DMS 273 treated with DMSO at 0.1 percent for 48 hours (cell line): ENCODE data around the gene ADRA2B.
"Not testable (repeated sequence)": the region's sequence is repeated elsewhere in the genome, so short reads cannot be mapped to it uniquely, and the experiment has no call there.

ENCODE experiments used
- DNase-seq: peaks from one replicate; lab custom pipeline; 2025; lab: John Stamatoyannopoulos, UW

Gene ADRA2B

DNA sequence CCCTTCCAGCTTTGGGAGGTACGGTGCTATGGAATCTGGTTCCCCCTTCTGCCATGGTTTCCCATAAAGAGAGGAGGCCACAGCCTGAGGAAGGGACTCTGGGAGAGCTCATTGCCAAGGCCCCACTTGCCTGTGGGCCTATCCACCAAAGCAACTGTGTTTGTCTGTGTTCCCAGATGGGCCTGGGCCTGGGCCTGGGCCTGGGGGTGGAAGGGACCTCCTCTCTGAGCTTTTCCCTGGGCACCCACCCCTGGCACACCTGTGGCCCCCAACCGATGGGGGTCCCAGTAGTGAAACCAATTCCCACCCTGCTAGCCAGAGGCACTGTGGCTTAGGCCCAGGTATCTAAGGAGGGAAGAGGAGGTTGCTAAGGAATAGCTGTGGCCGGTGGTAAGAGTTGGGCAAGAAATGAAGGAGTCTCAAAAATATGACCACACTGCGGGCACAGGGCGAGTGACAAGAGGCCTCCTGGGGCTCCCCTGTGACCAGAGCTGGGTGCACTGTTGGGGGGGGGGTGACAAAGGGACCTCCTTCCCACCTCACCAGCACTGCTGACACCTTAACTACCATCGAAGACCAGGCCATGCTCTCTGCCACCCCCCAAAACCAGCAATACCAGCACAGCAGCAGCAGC, 33.8 kb upstream of the ADRA2B start:
- DNase-seq = no peak

DNA sequence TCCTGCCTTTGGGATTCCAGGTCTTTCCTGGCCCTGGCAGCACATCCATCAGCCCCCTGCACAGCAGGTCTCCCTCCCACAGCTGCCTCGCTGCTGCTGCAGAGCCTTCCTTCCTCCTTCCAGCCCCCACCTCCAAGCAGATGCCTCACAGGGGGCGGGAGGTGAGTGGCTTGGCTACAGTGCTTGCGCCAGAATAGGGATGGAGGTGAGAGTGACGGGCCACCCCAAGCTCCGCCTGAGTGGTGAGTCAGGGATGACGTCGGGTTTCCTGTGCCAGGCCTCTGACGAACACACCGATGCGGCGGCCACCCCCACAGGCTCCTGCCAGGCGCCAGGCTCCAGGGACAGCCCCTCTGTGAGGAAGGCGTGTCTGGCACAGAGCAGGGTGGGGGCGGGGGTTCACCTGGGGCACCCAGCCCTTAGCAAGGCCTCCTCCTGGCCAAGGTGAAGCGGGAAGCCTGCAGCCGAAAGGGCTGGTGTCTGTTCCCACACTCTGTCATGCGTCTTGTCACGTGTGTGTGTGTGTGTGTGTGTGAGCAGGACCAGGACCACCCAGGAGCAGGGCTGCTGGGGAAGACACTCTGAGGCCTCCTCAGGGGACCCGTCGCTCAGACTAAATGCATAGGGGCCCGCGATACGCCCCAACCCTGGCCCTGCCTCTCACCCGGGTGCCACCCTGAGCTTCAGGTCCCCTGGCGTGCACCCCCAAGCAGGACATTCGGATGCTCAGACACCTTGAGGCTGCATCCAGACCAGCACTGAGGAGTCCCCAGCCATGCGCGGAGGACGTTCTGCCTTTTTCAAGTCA, 32.2 kb upstream of the ADRA2B start:
- DNase-seq = peak; percentile 89

DNA sequence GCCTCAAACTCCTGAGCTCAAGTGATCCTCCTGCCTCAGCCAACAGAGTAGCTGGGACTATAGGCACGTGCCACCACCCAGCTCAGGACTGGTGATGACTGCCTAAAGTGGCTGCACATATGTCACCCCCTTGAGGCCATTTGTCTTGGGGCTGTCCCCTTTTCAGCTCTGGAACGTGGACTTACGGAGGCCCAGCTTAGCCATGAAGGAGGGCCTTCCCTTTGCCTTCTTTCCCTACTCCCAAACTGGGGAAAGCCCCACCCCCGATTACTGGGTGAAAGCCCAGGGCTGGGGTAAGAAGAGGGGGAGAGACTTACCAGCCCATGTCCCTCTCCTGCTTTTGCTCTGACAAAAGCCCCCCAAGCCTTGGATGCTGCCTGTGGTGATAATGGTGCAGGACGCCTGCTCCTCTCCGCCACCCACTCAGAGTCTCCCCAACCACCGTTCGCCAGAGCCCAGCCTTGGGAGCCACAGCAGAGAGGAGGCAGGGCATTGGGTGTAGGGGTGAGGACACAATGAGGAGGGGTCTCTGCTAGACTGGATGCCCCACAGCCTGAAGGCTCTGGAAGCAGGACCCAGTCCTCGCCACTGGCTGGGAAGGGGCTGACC, 31.3 kb upstream of the ADRA2B start:
- DNase-seq = no peak

DNA sequence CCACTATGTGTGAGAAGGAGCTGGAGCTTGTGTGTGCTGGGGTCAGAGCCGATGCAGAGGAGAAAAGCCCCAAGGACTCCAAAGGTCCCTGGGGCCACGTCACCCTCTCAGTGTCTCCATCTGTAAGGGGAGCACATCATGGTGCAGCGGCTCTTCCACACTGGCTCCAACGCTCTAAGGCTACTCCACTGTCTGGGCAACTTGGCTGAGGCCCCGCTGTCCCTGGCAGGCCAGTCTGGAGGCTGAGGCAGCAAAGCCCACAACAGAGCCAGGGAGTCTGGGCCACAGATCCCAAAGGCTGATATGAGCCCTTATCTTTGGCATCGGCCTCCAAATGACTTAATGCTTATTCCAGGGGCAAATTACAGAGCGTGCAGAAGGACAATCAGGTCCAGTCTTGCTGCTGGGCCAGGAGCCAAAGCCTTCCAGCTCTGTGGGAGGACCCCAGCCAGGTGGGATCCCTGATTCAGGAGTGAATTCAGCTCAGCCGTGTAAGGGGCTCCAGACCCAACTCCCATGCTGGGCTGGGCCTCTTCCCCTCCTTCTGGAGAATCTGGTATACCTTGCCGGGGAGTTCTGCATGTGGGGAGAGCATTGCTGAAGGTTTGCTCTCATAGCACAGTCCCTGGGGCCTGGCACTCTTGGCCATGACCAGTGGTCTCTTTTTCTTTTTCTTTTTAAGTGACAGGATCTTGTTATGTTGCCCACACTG, 30.7 kb upstream of the ADRA2B start:
- peak; percentile 73 for DNase-seq

DNA sequence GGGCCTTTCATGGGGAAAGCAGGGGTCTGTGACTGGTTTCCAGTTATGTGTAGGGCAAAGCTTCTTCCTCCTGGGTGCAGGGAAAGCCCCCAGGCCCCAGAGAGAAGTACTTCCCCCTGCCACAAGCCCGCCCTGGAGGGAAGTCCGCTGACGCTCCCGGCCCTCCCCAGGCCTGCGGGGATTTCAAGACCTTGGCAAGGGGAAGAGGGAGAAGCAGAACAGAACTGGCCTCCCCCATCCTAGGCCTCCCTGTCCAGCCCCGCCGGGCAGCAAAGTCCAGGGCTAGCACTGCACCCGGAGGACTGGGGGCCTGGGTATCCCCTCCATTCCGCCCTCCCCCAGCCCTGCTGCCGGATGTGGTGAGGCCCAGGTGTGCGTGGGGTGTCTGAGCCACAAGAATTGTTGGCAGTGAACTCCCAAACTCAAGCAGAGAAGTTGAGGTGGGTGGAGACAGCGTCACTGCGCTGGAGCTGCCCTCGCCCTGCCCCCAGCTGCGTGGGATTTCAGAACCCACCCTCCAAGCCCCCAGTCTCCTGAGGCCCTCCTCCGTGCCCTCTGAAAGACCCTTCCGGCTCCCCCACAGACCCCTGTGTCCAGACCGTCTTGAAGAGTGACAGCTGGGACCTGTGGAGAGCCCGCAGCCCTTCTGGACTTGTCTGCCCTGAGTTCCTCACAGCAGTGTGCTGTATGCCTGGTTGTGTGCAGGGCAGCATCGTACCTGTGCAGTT, 29.9 kb upstream of the ADRA2B start:
- peak; percentile 79 for DNase-seq

DNA sequence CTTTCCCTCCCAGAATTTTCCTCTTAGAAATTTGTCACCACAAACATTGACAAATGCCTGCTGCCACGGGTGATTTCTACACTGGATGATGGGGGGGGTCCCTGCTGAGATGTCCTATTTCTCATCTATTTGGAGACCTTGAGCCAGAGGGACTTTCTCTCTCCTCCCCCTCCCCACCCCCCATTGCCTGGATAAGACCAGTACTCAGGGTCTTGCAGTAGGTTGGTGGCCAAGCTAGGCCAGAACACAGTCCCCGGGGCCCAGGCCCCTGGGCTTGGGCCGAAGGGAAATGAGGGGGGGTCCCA, 29.4 kb upstream of the ADRA2B start:
- no peak for DNase-seq

DNA sequence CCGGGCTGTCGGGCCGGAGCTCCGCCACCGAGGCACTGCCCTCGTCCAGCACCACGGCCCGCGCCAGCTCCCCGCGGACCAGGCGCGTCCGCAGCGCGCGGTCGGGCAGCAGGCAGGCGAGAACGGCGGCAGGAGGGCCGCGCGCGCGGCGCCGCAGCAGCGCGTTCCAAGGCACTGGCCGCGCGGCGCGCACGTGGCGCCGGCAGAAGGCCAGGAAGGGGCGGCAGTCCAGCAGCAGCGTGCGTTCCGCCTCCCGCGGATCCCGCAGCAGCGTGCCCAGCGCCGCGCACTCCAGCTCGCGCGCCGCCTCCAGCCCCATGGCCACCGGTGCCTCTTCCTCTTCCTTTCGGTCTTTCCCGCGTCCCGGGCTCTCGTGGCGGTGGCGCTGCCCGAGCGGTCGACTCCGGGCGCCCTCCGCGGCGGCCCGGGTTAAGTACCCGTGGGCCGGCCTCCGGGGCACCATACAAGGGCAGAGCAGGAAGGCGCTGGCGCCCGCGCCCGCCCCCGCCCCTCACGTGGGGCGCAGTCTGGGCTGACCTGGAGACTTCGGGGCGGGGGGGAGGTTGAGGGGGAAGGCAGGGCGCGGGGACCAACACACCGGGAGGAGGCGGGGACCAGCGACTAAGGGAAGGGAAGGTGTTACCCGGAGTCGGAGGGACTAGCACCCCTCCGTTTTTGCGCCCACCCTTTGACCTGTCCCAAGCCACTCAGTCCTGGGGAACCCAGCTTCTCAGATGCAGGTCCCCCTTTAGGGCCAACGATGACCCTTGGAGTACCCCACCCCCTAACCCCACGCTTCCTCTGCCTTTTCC, 28.9 kb upstream of the ADRA2B start, which contains the start of gene DUSP2:
Gene DUSP2, minus strand, starts transcription at position 405 of the 812 bp plus-strand sequence. Its CDS starts 86 bp downstream, at position 319.
- DNase-seq = peak; percentile 66

DNA sequence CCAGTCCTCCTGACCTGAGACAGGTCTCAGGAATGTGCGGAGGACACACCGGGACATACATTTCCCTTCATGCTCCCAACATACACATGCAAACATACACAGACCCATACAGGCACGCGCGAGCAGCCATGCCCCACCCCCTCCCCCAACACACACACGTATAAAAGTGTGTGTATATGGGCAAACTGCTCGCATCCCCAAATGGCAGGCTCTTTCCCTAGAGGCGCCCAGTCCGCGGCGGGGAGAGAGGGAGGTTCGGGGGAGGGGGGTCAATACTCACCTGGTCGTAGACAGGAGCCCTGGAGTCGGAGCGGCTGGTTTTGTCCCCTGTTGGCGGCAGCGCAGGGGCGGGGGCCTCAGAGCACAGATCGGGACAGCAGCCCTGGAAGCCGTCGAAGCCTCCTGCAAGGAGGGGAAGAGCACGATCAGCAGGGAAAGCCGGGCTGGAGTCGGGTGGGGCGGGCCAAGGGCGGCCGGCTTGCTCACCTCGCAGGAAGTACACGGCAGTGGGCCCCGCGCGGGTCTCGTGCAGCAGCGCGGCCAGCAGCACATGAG, 28.2 kb upstream of the ADRA2B start:
- no peak for DNase-seq

DNA sequence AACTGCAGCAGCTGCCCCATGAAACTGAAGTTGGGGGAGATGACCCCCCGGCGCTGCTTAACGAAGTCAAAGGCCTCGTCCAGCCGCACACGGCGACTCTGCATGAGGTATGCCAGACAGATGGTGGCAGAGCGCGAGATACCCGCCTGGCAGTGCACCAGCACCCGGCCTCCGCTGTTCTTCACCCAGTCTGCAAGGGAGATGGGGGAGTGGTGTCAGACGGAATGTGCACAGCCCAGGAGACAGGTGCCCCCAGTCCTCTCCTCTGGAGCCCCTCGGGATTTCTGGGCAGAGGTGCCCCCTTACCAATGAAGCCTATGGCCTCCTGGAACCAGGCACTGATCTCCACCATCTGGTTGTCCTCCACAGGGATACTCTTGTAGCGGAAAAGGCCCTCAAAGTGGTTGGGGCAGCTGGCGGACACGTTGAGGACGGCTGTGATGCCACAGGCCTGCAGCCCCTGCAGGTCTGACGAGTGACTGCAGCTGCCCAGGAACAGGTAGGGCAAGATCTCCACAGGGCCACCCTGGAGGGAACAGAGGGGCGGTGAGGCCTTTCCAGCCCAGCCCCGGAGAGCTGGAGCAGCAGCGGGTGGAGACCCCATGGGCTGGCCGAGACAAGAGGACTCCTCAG, 27.6 kb upstream of the ADRA2B start:
- peak; percentile 45 for DNase-seq

DNA sequence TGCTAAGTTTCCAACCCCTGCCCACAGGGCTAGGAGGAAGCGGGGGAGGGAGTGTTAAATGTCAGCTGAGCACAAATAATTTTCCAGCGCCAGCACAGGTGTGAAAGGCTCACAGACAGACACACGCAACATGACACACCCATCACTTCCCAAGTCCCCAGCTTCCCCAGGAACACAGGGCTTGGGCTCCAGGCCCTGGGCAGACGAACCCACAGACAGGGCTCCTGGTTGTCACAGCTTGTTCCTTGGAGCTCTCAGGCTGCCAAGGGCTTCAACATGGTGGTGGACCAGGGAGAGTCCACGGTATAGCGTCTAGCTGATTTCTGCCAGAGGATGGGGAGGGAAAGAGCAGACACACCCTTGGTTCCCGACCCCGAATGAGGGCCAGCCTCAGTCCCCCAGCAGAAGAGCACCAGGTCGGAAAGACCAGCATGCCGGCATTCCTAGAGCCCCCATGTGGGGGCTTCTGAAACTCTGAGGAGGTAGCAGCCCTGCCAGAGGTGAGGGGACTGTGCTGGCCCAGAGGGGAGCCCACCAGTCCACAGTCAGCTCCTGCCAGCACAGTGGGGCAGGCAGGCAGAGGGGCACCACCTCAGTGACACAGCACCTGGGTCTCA, 27.0 kb upstream of the ADRA2B start:
- DNase-seq = no peak

DNA sequence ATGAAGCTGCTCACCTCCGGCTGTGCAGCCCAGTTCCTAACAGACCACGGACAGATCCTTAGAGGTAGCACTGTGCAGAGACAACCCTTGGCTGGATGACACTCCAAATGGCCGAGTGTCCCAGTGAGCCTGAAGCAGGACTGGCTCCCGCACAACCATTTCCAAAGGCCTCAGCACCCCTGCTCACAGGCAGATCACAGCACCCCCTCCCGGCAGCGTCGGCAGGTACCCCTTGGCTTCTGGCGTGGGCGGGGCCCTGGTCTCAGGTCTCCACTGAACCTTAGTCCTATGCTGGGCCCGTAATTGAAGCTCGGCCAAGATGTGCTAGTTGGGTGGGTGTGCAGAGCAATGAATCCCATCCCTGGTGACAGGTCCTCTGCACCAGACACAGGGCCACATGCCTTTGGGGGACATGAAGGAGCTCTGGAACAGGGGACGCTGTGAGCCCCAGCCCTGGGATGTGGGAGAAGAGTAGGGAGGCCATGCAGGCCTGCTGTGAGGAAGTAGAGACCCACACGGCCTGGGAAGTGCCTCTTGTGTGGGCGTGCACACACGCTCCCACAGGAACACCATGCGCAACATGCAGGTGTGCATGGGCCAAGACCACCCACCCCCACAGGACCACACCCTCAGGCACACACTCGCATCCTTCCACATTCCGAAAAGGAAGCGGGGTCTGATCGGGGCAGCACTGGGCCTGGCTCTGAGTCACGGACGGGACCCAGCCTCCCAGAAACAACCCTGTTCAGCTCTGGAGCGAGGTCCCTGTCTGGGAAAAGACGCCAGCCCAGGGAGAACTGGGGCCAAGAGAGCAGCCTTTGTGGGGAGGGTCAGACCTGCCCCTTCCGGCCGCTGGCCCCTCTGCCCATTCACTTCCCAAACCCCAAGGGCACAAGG, 26.1 kb upstream of the ADRA2B start:
- no peak for DNase-seq

DNA sequence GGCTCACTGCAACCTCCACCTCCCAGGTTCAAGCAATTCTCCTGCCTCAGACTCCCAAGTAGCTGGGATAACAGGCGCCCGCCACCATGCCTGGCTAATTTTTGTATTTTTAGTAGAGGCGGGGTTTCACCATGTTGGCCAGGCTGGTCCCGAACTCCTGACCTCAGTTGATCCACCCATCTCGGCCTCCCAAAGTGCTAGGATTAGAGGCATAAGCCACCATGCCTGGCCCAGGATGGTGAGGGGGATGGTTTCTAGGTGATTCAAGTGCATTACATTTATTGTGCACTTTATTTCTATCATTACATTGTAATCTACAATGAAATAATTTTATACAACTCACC, 25.2 kb upstream of the ADRA2B start:
- DNase-seq = not testable (repeated sequence)

DNA sequence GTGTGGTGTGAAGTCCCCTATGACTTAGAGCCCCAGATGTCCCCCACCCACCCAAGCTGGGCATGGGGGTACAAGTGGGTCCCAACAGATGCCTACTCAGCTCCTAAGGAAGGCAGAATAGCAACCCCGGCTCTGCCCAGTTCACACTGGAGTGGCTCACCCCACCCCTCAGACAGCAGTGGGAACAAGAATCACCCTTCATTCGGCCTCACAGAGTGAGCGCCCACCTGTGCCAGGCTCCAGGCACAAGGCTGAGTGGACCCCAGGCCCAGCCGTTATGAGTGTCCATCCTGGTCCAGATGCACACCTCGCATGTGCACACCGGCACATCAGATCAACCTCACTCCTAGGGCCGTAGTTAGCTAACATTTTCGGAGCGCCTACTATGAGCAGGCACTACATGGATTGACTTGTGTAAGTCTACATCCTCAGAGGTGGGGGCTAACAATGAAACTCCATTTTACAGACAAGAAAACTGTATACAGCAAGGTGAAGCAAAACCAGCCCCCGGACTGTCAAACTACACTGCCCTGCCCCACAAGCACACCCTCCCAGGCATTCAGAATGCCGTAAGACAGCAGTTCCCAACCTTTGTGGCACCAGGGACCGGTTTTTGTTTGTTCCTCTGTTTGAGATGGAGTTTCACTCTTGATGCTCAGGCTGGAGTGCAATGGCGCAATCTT, 24.7 kb upstream of the ADRA2B start:
- no peak for DNase-seq

DNA sequence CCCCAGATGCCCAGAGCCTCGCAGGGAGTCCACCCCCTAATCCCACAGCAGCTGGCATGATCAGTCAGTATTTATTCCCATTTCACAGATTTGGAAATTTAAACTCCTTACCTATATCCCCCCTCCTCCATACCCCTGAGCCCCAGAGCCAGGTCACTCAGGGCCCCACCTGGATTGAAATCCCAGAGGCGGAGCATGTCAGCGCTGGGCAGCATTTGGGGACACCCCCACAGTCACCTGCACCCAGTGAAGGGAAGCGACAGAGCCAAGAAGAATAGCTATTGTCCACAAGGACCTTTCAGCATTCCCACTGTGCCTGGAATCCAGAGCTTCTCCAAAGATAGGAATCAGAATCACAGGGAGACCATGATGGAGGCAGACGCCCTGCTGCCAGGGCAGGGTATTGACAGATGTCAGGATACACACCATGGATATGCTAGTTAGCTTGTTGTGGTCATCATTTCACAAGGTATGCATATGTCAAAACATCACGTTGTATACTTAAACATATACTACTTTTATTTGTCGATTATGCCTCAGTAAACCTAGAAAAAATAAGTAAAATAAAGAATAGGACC, 22.9 kb upstream of the ADRA2B start:
- no peak for DNase-seq

DNA sequence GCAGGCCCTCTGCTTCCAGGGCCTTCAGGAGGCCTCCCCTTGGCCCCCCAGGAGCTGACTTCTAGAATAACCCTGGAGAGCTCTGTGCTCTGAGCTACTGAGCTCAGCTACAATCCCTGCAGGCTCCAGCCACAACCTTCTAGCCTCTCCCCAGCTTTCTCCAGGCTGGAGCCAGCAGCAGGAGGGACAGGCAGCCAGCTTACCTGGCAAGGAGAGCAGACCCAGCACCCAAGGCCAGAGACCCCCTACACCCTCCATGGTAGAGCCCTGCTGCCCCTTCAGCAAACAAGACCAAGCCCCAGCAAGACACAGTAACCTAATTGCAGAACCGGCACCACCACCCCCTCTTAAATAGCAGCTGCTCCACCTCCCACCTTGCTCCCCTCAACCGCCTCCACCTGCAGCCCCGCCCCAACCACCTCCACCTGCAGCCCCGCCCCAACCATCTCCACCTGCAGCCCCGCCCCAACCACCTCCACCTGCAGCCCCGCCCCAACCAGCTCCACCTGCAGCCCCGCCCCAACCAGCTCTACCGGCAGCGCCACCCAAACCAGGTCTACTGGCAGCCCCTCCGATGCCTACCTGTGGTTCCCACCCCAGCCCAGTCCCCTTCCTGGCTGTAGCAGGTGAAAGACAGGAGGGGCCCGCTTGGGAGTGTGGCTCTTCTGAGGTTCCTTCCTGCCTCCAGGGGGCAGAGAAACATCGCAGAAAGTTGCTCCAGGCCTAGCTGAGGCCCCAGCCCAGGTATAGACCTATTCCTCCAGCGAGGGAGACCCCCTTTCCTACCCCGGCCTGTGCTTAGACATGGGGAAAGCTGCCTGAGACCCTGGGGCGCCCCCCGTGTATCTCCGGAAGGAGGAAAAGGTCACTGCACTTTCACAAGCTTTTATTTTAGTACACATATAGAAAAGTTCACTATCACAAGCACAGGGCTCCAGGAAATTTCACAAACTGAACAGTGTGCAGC, 22.1 kb upstream of the ADRA2B start, which contains the start of gene ASTL:
Gene ASTL, minus strand, starts transcription at position 324 of the 967 bp plus-strand sequence. Its CDS starts 66 bp downstream, at position 258.
- DNase-seq = no peak

DNA sequence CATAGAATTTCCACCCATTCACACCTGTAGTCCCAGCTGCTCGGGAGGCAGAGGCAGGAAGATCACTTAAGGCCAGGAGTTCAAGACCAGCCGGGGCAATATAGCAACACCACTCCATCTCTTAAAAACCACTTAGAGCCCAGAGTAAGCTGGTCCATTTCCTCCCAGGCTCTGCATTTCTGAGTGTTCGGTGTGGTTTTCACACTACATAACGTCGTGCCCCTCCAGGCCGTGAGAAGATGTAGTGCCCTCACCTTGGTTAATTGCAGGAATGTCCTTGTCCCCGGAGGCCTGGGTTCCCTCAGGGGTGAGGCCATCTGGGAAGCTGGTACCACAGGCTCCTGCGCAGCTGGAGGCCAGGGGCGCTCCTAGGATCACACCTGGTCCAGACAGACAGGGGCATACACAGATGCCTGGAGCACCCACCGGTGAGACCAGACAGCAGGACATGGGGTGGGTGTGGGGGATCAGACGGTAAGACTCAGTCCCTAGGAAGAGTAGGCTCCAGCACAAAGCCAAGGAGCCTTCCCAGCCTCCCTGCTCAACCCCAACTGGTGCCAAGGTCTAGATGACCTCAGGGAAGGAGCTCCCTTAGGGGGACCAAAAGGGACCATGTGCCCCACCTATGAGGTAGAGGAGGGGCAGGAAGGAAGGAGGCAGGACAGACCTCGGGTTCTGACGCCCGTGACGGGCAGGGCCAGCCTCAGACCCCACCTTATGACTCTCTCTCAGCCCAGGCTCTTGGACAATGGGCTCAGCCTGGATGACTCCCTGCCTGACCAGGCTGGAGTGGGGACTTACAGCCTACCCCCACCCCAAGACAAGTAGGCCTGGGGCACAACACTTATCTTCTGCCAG, 21.2 kb upstream of the ADRA2B start:
- DNase-seq = no peak
